Measurements from ENCODE around the gene BMP6. TPM values are rescaled to one million over a fixed set of nuclear protein-coding genes. Genes with fewer than 3 reads are reported as not detected.
A peak's percentile ranks its signal among the peaks of the same experiment; 100 is the strongest.

Gene BMP6
- polyA plus RNA-seq, 1 experiment = 0.06 TPM

DNA sequence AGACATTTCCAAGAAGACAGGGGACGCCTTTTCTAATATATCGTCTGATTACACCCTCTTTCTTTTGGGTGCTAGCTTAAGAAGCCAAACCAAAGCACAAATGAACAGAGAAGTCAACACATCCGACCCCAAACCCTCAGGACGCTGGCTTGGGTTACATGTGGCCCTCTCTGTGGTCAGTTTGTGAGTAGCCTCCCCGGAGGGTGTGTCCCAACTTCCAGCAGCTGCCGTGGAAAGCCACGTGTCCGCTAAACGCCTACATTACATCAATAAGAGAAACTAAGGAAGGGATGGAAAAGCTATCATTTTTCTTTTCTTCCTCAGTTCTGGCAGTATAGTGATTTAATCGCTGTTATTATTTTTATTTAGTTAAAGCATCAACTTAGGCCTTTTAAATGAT, 487 bp upstream of the BMP6 start:
- POLR2A ChIA-PET = interaction anchor here (0.7 kb wide), 1 partner anchor 331 kb away, joined by 3 read pairs; no protein-coding TSS in a partner anchor
- TF ChIP-seq, protein P1, sequence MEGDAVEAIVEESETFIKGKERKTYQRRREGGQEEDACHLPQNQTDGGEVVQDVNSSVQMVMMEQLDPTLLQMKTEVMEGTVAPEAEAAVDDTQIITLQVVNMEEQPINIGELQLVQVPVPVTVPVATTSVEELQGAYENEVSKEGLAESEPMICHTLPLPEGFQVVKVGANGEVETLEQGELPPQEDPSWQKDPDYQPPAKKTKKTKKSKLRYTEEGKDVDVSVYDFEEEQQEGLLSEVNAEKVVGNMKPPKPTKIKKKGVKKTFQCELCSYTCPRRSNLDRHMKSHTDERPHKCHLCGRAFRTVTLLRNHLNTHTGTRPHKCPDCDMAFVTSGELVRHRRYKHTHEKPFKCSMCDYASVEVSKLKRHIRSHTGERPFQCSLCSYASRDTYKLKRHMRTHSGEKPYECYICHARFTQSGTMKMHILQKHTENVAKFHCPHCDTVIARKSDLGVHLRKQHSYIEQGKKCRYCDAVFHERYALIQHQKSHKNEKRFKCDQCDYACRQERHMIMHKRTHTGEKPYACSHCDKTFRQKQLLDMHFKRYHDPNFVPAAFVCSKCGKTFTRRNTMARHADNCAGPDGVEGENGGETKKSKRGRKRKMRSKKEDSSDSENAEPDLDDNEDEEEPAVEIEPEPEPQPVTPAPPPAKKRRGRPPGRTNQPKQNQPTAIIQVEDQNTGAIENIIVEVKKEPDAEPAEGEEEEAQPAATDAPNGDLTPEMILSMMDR (IDR thresholded peaks at IDR 0.05; ENCODE audit: insufficient read depth, low read depth, low read length) = no peak
- H3K4me3 ChIP-seq (ENCODE audit: low read depth, low read length) = peak overlapping the region; percentile 53
- DNase-seq (ENCODE audit: low read depth) = no peak
- CTCF ChIA-PET = interaction anchor here (0.6 to 5.4 kb wide), 5 partner anchors 109 to 334 kb away, joined by 3 to 38 read pairs (median 4); no protein-coding TSS in a partner anchor
- H3K36me3 ChIP-seq (ENCODE audit: control insufficient read depth, insufficient read depth, low read length) = no peaks in the 10 kb centered on the region
- H3K27me3 ChIP-seq (ENCODE audit: control insufficient read depth, insufficient read depth, low read length) = peaks cover 19% of the 10 kb centered on the region

DNA sequence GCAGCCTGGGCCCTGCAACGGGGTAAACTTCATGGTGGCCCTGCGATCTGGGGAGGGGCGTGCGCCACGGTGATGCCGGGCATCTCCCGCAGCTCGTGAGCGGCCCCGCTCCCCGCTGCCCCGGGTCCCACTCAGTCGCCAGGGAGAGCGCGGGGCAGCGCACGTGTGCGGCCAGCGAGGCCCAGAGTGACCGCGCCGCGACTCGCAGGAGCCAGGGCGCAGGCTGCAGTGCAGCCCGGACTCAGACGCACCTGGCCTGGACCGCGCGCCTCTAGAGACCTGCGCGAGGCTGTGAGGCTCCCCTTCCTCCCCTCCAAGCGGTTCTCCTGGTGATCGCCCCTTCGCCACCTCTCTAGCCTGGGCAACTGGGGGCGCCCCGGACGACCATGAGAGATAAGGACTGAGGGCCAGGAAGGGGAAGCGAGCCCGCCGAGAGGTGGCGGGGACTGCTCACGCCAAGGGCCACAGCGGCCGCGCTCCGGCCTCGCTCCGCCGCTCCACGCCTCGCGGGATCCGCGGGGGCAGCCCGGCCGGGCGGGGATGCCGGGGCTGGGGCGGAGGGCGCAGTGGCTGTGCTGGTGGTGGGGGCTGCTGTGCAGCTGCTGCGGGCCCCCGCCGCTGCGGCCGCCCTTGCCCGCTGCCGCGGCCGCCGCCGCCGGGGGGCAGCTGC, 652 bp downstream of the BMP6 start:
- Histone ChIP-seq H3K36me3 (ENCODE audit: control insufficient read depth, insufficient read depth, low read length) (no peaks in the 10 kb centered on the region), H3K4me3 (ENCODE audit: low read depth, low read length) (peak overlapping the region; percentile 53), H3K27me3 (ENCODE audit: control insufficient read depth, insufficient read depth, low read length) (peaks cover 19% of the 10 kb centered on the region)
- no peak for DNase-seq (ENCODE audit: low read depth)
- TF ChIP-seq, protein P1 (IDR thresholded peaks at IDR 0.05; ENCODE audit: insufficient read depth, low read depth, low read length) = no peak
- ChIA-PET POLR2A (no interaction called here), CTCF (interaction anchor here (1.1 to 5.4 kb wide), 3 partner anchors 8 to 275 kb away, joined by 3 to 38 read pairs (median 4); no protein-coding TSS in a partner anchor)

DNA sequence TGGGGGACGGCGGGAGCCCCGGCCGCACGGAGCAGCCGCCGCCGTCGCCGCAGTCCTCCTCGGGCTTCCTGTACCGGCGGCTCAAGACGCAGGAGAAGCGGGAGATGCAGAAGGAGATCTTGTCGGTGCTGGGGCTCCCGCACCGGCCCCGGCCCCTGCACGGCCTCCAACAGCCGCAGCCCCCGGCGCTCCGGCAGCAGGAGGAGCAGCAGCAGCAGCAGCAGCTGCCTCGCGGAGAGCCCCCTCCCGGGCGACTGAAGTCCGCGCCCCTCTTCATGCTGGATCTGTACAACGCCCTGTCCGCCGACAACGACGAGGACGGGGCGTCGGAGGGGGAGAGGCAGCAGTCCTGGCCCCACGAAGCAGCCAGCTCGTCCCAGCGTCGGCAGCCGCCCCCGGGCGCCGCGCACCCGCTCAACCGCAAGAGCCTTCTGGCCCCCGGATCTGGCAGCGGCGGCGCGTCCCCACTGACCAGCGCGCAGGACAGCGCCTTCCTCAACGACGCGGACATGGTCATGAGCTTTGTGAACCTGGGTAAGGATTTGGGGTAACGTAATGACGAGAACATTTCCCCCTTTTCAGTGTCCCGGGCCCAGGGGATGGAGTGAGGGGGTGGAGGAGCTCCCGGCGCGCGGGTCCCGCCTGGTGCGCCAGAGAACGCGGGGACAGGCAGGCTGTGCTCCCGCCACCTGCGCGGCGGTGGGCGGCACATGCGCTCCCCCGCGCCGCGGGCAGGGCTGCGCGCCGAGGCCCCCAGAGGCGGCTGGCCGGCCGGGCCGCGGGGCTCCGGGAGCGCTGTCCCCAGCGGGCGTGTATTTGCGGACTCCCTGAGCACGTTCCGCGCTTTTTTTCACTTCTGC, 1.4 kb downstream of the BMP6 start:
- Histone ChIP-seq H3K27me3 (ENCODE audit: control insufficient read depth, insufficient read depth, low read length) (peaks cover 19% of the 10 kb centered on the region), H3K4me3 (ENCODE audit: low read depth, low read length) (peak overlapping the region; percentile 28), H3K36me3 (ENCODE audit: control insufficient read depth, insufficient read depth, low read length) (no peaks in the 10 kb centered on the region)
- no peak for DNase-seq (ENCODE audit: low read depth)
- CTCF ChIA-PET = interaction anchor here (1.1 to 1.8 kb wide), 2 partner anchors 9 to 332 kb away, joined by 4 read pairs; no protein-coding TSS in a partner anchor
- TF ChIP-seq, protein P1 (IDR thresholded peaks at IDR 0.05; ENCODE audit: insufficient read depth, low read depth, low read length) = no peak
- POLR2A ChIA-PET = no interaction called here

DNA sequence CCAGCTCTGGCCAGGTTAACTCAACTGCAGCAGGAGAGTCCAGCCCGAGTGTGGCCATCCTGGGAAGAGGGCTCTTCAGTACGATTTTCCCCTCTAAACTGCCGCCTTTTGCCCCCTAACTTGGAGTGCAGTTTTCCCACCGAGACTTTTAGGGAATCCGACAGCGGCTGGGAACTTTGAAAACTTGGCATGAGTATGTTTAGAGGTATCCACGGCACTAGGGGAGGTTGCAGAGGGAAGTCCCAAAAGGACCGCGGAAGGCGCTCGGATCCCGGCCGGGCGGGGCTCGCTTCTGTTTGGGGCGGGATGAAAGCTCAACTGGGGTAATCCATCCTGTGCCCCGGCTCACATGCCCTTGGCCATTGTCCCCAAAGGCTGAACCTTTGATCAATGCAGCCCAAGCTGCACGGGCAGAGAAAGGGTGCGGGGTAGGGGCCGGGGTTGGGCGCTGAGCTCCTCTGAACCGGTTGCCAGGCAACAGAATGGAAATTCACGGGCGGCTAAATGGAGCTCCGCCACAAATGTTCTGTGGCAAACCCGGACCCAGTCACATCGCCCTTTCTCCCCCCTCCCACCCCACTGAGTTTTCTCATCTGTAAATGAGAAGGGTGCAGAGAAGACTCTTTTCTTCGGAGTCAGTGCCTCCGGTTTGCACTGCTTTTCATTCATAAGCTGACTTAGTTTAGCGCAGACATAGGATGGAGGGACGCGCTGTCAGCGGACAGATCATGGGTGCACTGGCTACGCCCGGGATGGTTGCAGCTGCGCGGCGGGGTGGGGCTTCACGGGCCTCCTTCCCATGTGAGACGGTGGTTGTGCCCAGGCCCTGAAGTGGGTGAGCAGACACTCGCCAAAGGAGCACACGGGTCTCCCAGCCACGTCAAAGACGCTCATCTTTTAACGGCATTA, 2.3 kb downstream of the BMP6 start:
- POLR2A ChIA-PET = no interaction called here

More for the DNA sequence above, 2.3 kb downstream of the BMP6 start:
- TF ChIP-seq, protein P1 (IDR thresholded peaks at IDR 0.05; ENCODE audit: insufficient read depth, low read depth, low read length) = no peak
- no peak for DNase-seq (ENCODE audit: low read depth)
- CTCF ChIA-PET = interaction anchor here (1.1 to 1.8 kb wide), 2 partner anchors 10 to 331 kb away, joined by 4 read pairs; no protein-coding TSS in a partner anchor
- no peaks in the 10 kb centered on the region for H3K36me3 ChIP-seq (ENCODE audit: control insufficient read depth, insufficient read depth, low read length)
- H3K27me3 ChIP-seq (ENCODE audit: control insufficient read depth, insufficient read depth, low read length) = peaks cover 19% of the 10 kb centered on the region
- peak overlapping the region; percentile 7; the same call in 1 of the 2 replicates for H3K4me3 ChIP-seq (ENCODE audit: low read depth, low read length)
